Neural cell (in vitro differentiated cells): ENCODE measurements around the gene NTRK2. TPM values are rescaled to one million over a fixed set of nuclear protein-coding genes. Genes with fewer than 3 reads are reported as not detected.
A peak's percentile ranks its signal among the peaks of the same experiment; 100 is the strongest.

Experiments
- H2AFZ ChIP-seq: fragments of 200-600, 300-800 bp; sonication (generic), shearing (Covaris generic); 2 replicates; pipeline ENCODE4 v1.6.0; 2014; ENCODE audit warnings: low read depth, mild to moderate bottlenecking, antibody characterized with exemption, low read length, moderate library complexity
- H3F3A ChIP-seq: fragments of 200-600 bp; shearing (Covaris generic); 2 replicates; pipeline ENCODE4 v1.6.1; 2016; ENCODE audit warnings: mild to moderate bottlenecking, moderate library complexity, mixed read lengths, antibody characterized with exemption, low read length; ENCODE audit not compliant: insufficient read depth, poor library complexity, severe bottlenecking
- H3K27ac ChIP-seq: fragments of 200-600, 300-800 bp; sonication (generic), shearing (Covaris generic); 2 replicates; pipeline ENCODE4 v1.5.1; 2014; ENCODE audit warnings: mild to moderate bottlenecking, low read length, moderate library complexity
- H3K27me3 ChIP-seq: fragments of 300-800, 200-600 bp; sonication (generic), shearing (Covaris generic); 2 replicates; pipeline ENCODE4 v1.6.0; 2014; ENCODE audit warnings: mild to moderate bottlenecking, low read depth, low read length, moderate library complexity; ENCODE audit not compliant: insufficient read depth
- H3K36me3 ChIP-seq: fragments of 300-800, 200-600 bp; sonication (generic), shearing (Covaris generic); 2 replicates; pipeline ENCODE4 v1.5.1; 2014; ENCODE audit warnings: mild to moderate bottlenecking, antibody characterized with exemption, low read length, moderate library complexity; ENCODE audit not compliant: insufficient read depth
- H3K4me2 ChIP-seq: fragments of 300-800, 200-600 bp; sonication (generic), shearing (Covaris generic); 2 replicates; pipeline ENCODE4 v1.6.0; 2014; ENCODE audit warnings: mild to moderate bottlenecking, low read length
- H3K4me3 ChIP-seq: fragments of 300-800, 200-600 bp; sonication (generic), shearing (Covaris generic); 2 replicates; pipeline ENCODE4 v1.5.1; 2014; ENCODE audit warnings: mild to moderate bottlenecking, low read length, moderate library complexity
- H3K79me2 ChIP-seq: fragments of 200-600 bp; shearing (Covaris generic); replicated peaks from 2 replicates; pipeline ENCODE4 v1.6.0; 2014; ENCODE audit warnings: mild to moderate bottlenecking, low read length, moderate library complexity; ENCODE audit not compliant: insufficient read depth
- H3K9ac ChIP-seq: fragments of 300-800, 200-600 bp; sonication (generic), shearing (Covaris generic); 2 replicates; pipeline ENCODE4 v1.6.1; 2016; ENCODE audit warnings: mild to moderate bottlenecking, low read length, mixed read lengths
- H3K9me2 ChIP-seq: fragments of 200-600 bp; shearing (Covaris generic); 2 replicates; pipeline ENCODE4 v1.6.1; 2016; ENCODE audit warnings: mild to moderate bottlenecking, low read length, mixed read lengths; ENCODE audit not compliant: insufficient read depth
- H3K9me3 ChIP-seq: fragments of 200-600, 300-800 bp; sonication (generic), shearing (Covaris generic); 2 replicates; pipeline ENCODE4 v1.6.1; 2016; ENCODE audit warnings: mild to moderate bottlenecking, mixed run types, low read length, moderate library complexity, mixed read lengths
- H4K20me1 ChIP-seq: fragments of 200-600 bp; shearing (Covaris generic); 2 replicates; pipeline ENCODE4 v1.6.1; 2016; ENCODE audit warnings: mild to moderate bottlenecking, mixed run types; ENCODE audit not compliant: insufficient read depth
- EP300 ChIP-seq: fragments of 450-650 bp; conservative IDR thresholded peaks from 2 replicates; pipeline ENCODE4 v1.6.1; 2014; ENCODE audit warnings: antibody characterized with exemption, mild to moderate bottlenecking, moderate library complexity; ENCODE audit not compliant: poor library complexity, severe bottlenecking
- EZH2 ChIP-seq: fragments of 200-600, 300-800 bp; shearing (Covaris generic), sonication (generic); IDR thresholded peaks from 2 replicates; pipeline ENCODE4 v1.6.1; 2014; ENCODE audit warnings: antibody characterized with exemption, low read length, borderline replicate concordance, mild to moderate bottlenecking; ENCODE audit not compliant: insufficient read depth, poor library complexity, severe bottlenecking
- MXI1 ChIP-seq: fragments of 450-650 bp; conservative IDR thresholded peaks from 2 replicates; pipeline ENCODE4 v1.6.1; 2014; ENCODE audit warnings: antibody characterized with exemption, mild to moderate bottlenecking; ENCODE audit not compliant: poor library complexity, severe bottlenecking
- POLR2AphosphoS5 ChIP-seq: IDR thresholded peaks from 2 replicates; pipeline ENCODE4 v1.6.1; 2012
- RAD21 ChIP-seq: fragments of 450-650 bp; conservative IDR thresholded peaks from 2 replicates; pipeline ENCODE4 v1.6.1; 2014; ENCODE audit warnings: antibody characterized with exemption, mild to moderate bottlenecking, moderate library complexity
- SMC3 ChIP-seq: fragments of 450-650 bp; conservative IDR thresholded peaks from 2 replicates; pipeline ENCODE4 v1.6.1; 2014; ENCODE audit warnings: antibody characterized with exemption, mild to moderate bottlenecking, moderate library complexity; ENCODE audit not compliant: poor library complexity
- TAF1 ChIP-seq: IDR thresholded peaks from 2 replicates; pipeline ENCODE4 v1.6.1; 2012; ENCODE audit warnings: low read depth
- polyA plus RNA-seq: library from polyadenylated mRNA; depleted of rRNA; stranded (reverse); fragments of >200 nt; gene quantifications from 2 replicates; pipeline ENCODE4 v1.2.3, GENCODE V29; 2014
- TF ChIP-seq, protein P1 (sequence below): IDR thresholded peaks from 2 replicates; pipeline ENCODE4 v1.6.1; 2012; ENCODE audit warnings: borderline replicate concordance
- TF ChIP-seq, protein P2 (sequence below): fragments of 450-650 bp; IDR thresholded peaks from 2 replicates; pipeline ENCODE4 v1.5.1; 2014; ENCODE audit warnings: antibody characterized with exemption, mild to moderate bottlenecking, moderate library complexity; ENCODE audit not compliant: poor library complexity, severe bottlenecking

The NTRK2 gene
- polyA plus RNA-seq, 1 donor from 2014 or later, result 14.2 TPM

DNA sequence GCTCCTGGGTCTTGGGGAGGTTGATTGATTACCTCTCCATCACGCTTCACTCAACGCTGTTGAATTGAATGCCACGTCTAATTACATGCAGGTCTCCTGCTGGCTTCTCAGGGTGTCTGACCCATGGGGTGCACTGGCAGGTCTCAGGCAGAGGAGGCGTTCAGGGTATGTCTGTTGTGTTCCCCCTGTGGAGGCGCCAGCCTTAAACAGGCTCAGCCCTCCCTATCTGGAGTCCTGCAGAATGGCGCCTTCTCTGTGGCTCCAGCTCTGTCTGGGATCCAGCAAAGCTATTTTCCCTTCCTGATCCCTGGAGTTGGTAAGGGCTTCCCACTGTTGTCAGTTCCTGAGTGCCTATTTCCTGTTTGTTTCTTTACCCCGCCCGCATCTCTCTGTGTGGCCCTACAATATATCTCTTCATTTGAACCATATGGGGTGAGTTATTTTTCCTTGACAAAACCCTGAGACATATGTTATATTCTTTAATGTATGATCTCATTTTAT, 150.0 kb downstream of the NTRK2 start:
- Histone ChIP-seq H4K20me1 (no peaks in the 10 kb centered on the region), H3F3A (no peaks in the 10 kb centered on the region), H3K27ac (no peak overlapping the region), H3K4me2 (no peak overlapping the region), H3K79me2 (no peaks in the 10 kb centered on the region), H2AFZ (no peak overlapping the region), H3K27me3 (no peaks in the 10 kb centered on the region), H3K9me3 (no peaks in the 10 kb centered on the region), H3K36me3 (no peaks in the 10 kb centered on the region), H3K4me3 (no peak overlapping the region), H3K9me2 (no peaks in the 10 kb centered on the region), H3K9ac (no peak overlapping the region)
- TF ChIP-seq RAD21 (no peak), MXI1 (no peak), EP300 (peak; percentile 48)

DNA sequence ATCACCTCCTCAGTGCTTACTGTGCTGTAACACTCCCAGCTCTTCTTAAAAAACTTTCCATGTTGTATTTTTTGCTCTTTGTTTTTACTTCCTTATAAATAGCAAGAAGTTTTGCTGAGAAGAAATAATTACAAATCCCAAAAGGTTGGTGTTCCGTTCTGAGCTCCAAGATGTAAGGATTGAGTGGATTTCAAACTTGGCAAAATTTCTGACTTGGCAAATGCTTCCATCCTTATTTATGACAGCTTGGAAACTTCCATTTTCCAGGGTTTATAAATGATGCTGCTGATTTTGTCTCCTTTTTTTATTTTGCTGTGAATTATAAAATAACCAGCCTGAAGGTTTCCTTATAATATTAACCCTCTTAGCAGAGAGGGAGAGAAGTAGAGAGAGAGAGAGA, 151.9 kb downstream of the NTRK2 start:
- Histone ChIP-seq H2AFZ (no peak overlapping the region), H4K20me1 (no peaks in the 10 kb centered on the region), H3K9me3 (no peaks in the 10 kb centered on the region), H3K27ac (no peak overlapping the region), H3K4me2 (no peak overlapping the region), H3F3A (no peaks in the 10 kb centered on the region), H3K4me3 (no peak overlapping the region), H3K9ac (no peak overlapping the region), H3K36me3 (no peaks in the 10 kb centered on the region), H3K27me3 (no peaks in the 10 kb centered on the region), H3K9me2 (no peaks in the 10 kb centered on the region), H3K79me2 (no peaks in the 10 kb centered on the region)
- TF ChIP-seq, protein P1, sequence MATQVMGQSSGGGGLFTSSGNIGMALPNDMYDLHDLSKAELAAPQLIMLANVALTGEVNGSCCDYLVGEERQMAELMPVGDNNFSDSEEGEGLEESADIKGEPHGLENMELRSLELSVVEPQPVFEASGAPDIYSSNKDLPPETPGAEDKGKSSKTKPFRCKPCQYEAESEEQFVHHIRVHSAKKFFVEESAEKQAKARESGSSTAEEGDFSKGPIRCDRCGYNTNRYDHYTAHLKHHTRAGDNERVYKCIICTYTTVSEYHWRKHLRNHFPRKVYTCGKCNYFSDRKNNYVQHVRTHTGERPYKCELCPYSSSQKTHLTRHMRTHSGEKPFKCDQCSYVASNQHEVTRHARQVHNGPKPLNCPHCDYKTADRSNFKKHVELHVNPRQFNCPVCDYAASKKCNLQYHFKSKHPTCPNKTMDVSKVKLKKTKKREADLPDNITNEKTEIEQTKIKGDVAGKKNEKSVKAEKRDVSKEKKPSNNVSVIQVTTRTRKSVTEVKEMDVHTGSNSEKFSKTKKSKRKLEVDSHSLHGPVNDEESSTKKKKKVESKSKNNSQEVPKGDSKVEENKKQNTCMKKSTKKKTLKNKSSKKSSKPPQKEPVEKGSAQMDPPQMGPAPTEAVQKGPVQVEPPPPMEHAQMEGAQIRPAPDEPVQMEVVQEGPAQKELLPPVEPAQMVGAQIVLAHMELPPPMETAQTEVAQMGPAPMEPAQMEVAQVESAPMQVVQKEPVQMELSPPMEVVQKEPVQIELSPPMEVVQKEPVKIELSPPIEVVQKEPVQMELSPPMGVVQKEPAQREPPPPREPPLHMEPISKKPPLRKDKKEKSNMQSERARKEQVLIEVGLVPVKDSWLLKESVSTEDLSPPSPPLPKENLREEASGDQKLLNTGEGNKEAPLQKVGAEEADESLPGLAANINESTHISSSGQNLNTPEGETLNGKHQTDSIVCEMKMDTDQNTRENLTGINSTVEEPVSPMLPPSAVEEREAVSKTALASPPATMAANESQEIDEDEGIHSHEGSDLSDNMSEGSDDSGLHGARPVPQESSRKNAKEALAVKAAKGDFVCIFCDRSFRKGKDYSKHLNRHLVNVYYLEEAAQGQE, result no peak
- TF ChIP-seq MXI1 (no peak), RAD21 (no peak), EP300 (no peak), SMC3 (no peak), EZH2 (no peak), POLR2AphosphoS5 (no peak), TAF1 (no peak)
- TF ChIP-seq, protein P2, sequence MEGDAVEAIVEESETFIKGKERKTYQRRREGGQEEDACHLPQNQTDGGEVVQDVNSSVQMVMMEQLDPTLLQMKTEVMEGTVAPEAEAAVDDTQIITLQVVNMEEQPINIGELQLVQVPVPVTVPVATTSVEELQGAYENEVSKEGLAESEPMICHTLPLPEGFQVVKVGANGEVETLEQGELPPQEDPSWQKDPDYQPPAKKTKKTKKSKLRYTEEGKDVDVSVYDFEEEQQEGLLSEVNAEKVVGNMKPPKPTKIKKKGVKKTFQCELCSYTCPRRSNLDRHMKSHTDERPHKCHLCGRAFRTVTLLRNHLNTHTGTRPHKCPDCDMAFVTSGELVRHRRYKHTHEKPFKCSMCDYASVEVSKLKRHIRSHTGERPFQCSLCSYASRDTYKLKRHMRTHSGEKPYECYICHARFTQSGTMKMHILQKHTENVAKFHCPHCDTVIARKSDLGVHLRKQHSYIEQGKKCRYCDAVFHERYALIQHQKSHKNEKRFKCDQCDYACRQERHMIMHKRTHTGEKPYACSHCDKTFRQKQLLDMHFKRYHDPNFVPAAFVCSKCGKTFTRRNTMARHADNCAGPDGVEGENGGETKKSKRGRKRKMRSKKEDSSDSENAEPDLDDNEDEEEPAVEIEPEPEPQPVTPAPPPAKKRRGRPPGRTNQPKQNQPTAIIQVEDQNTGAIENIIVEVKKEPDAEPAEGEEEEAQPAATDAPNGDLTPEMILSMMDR, result no peak
